Central memory CD8-positive, alpha-beta T cell (primary cell): Measurements from ENCODE around the gene MTMR10.

Experiments
- ATAC-seq: fragments of 150-1000 bp; cut with Tn5 transposase; replicated peaks from 2 replicates; pipeline ENCODE4 v1.10.0; 2022; ENCODE audit warnings: mild to moderate bottlenecking, moderate FRiP score, moderate number of reproducible peaks; ENCODE audit not compliant: poor library complexity, severe bottlenecking; ENCODE audit errors: extremely low read depth
- DNase-seq, 2 donors: peaks; one replicate each; pipeline ENCODE4 v3.0.0; 2021; ENCODE audit warnings: low spot score in 2 of 2
- H3K27ac Mint-ChIP-seq: one replicate; pipeline ENCODE4 v1.8.0; 2022; ENCODE audit warnings: low read depth, mild to moderate bottlenecking, moderate library complexity, mixed read lengths
- H3K27me3 Mint-ChIP-seq: one replicate; pipeline ENCODE4 v1.8.0; 2022; ENCODE audit warnings: mixed read lengths
- H3K36me3 Mint-ChIP-seq: one replicate; pipeline ENCODE4 v1.8.0; 2022; ENCODE audit warnings: mild to moderate bottlenecking, moderate library complexity, mixed read lengths; ENCODE audit not compliant: insufficient read depth
- H3K4me1 Mint-ChIP-seq: one replicate; pipeline ENCODE4 v1.8.0; 2022; ENCODE audit warnings: mixed read lengths
- H3K4me3 Mint-ChIP-seq: one replicate; pipeline ENCODE4 v1.8.0; 2022; ENCODE audit warnings: mild to moderate bottlenecking, moderate library complexity, mixed read lengths
- H3K9me3 Mint-ChIP-seq: one replicate; pipeline ENCODE4 v1.8.0; 2022; ENCODE audit warnings: mixed read lengths

The MTMR10 gene

DNA sequence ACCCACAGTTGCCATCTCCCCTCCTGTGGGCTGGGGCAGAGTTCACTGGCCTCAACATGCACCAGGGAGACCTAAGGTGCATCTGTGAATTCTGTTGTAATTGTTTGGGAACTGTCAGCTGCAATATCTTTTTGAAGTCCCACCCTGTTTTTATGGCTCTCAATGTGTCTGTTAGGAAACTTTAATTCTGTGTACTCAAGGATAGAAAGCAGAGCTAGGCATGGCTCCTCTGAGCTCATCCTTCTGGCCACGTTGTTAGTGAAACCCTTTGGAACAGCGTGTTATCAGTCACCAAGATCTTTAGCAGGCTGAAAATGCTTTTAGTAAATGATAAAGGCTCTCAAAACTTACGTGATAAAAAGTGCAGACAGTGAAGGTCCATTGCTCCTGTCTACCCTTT is 33.6 kb upstream of the MTMR10 start:
- Mint-ChIP-seq H3K27ac (no peak overlapping the region), H3K36me3 (no peaks in the 10 kb centered on the region), H3K27me3 (peaks cover 37% of the 10 kb centered on the region), H3K4me3 (no peak overlapping the region), H3K9me3 (no peaks in the 10 kb centered on the region), H3K4me1 (no peaks in the 10 kb centered on the region)
- DNase-seq (no peak), ATAC-seq (no peak)

DNA sequence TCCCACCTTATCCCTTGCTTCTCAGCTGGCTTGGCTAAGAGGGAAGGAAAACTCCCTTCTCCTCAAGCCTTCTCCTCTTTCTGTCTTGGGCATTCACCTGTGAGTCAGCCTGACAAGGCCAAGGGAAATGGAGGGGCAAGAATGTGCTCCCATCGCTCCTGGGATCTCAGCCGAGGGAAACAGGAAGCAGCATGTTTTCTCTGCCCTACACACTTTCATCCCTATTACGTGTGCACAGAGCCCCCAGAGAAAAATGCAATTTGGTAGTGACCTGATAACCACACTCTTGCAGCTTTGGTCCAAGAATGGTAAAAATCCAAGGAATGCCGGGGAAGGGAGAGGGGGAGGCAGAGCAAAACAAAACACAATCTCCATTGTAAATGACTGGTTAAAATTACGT is 32.9 kb upstream of the MTMR10 start:
- Mint-ChIP-seq H3K36me3 (no peaks in the 10 kb centered on the region), H3K27me3 (peaks cover 33% of the 10 kb centered on the region), H3K9me3 (no peaks in the 10 kb centered on the region), H3K27ac (no peak overlapping the region), H3K4me3 (no peak overlapping the region), H3K4me1 (no peaks in the 10 kb centered on the region)
- DNase-seq = no peak
- ATAC-seq = no peak

DNA sequence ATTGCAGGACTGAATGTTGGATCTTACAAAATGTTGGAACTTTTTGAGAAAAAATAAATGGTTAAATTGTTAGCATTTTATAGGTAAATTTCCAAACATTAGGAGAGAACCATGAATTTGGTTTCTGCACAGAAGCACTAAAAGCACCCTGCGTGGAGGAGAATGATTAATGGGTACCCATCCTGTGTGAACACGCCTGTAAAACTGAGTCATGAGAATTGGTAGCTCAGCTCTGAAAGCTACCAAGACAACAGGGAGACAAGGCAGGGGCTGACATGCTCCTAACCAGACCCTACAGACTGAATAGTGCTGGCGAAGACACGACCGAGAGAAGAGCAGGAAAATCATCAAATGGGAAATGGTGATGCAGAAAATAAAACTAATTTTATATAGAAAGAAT is 32.4 kb upstream of the MTMR10 start:
- DNase-seq (no peak), ATAC-seq (no peak)
- Mint-ChIP-seq H3K4me1 (no peaks in the 10 kb centered on the region), H3K36me3 (no peaks in the 10 kb centered on the region), H3K27me3 (peaks cover 28% of the 10 kb centered on the region), H3K4me3 (no peak overlapping the region), H3K9me3 (no peaks in the 10 kb centered on the region), H3K27ac (no peak overlapping the region)

DNA sequence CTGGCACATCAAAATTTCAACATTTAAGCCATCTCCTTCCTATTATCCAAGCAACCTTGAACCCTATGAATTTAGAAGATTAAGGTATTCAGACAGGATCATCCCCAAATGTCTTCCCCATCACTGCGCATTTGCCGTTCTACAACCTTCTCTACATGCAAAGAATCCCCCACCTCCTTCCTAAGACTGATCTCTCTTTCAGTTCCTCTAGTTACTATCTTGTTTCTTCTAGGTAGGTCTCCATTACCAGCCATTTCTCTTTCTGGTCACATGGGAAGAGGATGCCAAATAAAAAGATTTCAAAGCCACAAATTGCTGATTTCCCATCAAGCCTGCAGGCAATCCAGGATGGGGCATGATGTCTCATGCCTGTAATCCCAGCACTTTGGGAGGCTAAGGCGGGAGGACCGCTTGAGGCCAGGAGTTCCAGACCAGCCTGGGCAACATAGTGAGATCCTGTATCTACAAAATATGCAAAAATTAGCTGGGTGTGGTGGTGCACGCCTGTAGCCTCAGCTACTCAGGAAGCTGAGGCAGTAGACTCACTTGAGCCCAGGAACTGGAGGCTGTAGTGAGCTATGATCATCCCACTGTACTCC is 29.7 kb upstream of the MTMR10 start:
- H3K27me3 Mint-ChIP-seq = peaks cover 27% of the 10 kb centered on the region
- no peaks in the 10 kb centered on the region for H3K36me3 Mint-ChIP-seq
- ATAC-seq (no peak), DNase-seq (no peak)
- H3K4me1 Mint-ChIP-seq = no peaks in the 10 kb centered on the region
- no peak overlapping the region for H3K4me3 Mint-ChIP-seq
- no peak overlapping the region for H3K27ac Mint-ChIP-seq
- H3K9me3 Mint-ChIP-seq = no peaks in the 10 kb centered on the region

DNA sequence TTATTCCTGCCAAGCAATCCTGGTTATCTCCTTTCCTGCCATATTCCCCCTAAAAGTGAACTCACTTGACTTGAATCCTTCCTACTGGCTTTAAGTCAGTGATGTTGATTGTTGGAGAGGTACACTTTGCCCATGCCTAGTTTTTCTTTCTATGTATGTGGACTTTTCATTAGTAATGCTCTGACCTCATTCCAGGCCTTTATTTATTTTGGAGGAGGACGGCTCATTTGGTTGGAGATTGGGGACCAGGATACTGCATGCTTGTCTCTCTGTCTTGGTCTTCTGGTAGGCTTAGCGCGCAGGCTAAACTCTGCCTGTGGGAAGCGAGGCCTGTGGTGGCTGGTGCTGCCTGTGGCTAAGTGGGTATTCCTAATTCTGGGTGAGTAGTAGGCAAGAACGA is 29.1 kb upstream of the MTMR10 start:
- Mint-ChIP-seq H3K4me3 (no peak overlapping the region), H3K36me3 (no peaks in the 10 kb centered on the region), H3K4me1 (no peaks in the 10 kb centered on the region), H3K9me3 (no peaks in the 10 kb centered on the region), H3K27me3 (peaks cover 27% of the 10 kb centered on the region), H3K27ac (no peak overlapping the region)
- no peak for DNase-seq
- no peak for ATAC-seq

DNA sequence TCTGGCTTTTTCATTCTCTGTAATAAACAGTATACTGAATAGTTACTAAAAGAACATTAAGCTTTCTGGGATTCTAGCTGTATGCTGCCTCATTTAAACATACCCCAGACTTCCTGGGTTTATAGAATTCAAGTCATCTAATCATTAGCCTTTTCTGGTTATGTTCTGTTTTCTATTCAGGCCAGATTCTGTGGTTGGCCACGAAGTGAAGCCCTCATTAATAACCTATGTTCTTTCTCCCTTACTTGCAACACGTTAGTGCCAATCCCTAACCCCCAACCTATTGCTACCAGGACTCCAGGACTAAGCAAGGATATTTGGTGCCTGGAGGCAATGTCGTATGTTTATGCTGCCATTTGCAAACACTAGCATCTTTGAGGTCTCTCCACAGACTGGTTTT is 28.6 kb upstream of the MTMR10 start:
- Mint-ChIP-seq H3K27me3 (peaks cover 28% of the 10 kb centered on the region), H3K27ac (no peak overlapping the region), H3K36me3 (no peaks in the 10 kb centered on the region), H3K4me3 (no peak overlapping the region), H3K4me1 (no peaks in the 10 kb centered on the region), H3K9me3 (no peaks in the 10 kb centered on the region)
- DNase-seq = no peak
- ATAC-seq = no peak

DNA sequence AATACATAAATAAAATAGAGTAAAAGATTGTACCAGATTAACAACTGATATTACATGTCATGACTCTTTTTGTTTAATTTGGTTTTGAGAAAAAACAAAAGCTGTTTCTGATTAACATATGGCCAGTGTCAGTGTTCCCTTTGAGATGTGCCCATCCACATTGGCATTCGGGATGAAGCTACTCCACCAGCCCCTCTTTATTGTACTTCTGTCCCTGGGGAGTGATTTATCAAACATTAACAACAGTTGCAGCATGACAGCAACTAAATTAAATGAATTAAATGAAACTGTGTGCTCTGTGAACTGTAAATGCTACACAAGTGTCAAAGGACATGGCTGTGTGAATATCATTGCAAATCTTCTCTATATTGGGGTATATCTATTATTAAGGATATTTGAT is 25.9 kb upstream of the MTMR10 start:
- no peak overlapping the region for H3K27ac Mint-ChIP-seq
- H3K36me3 Mint-ChIP-seq = no peaks in the 10 kb centered on the region
- ATAC-seq (no peak), DNase-seq (no peak)
- no peak overlapping the region for H3K4me3 Mint-ChIP-seq
- no peaks in the 10 kb centered on the region for H3K4me1 Mint-ChIP-seq
- H3K9me3 Mint-ChIP-seq = peaks cover 5% of the 10 kb centered on the region
- H3K27me3 Mint-ChIP-seq = peaks cover 40% of the 10 kb centered on the region

DNA sequence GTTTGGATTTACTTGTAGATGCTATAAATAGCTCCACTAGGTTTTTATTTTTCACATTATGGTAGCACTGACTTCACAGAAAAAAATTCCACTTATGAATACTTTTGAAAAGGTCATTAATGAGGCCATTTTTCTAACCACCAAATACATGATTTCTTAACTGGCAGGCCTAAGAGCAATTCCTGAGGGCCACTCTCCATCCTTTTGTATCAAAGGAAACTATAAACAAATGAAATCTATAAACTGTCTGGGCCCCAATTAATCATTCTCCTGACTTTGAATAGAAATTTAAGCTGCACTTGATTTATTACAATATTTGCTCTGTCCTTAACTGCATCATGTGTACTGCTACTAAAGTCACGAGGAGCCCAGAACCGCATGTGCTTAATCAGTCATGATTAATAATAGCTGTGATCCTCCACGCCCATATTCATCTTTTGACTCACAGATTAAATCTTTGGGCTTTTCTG is 25.1 kb upstream of the MTMR10 start:
- DNase-seq (no peak), ATAC-seq (no peak)
- Mint-ChIP-seq H3K27me3 (peaks cover 44% of the 10 kb centered on the region), H3K4me1 (no peaks in the 10 kb centered on the region), H3K9me3 (peaks cover 6% of the 10 kb centered on the region), H3K36me3 (no peaks in the 10 kb centered on the region), H3K4me3 (no peak overlapping the region), H3K27ac (no peak overlapping the region)

DNA sequence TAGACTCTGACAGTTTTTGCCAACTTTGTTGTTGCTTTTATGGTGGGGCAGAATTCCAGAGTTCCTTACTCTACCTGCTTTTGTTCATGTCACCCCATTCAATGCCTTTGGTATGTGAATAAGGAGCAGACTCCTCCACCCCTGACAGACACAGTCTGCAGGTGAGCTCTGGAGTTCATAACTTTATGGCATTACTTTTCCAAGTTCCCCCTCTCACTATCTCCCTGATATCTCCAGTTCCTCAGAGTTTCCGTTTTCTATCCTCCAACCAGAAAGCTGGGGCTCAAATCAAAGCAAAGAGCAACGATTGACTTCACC is 23.1 kb upstream of the MTMR10 start:
- no peak for DNase-seq
- Mint-ChIP-seq H3K9me3 (peaks cover 6% of the 10 kb centered on the region), H3K27me3 (peaks cover 38% of the 10 kb centered on the region), H3K4me1 (no peaks in the 10 kb centered on the region), H3K4me3 (no peak overlapping the region), H3K27ac (no peak overlapping the region), H3K36me3 (no peaks in the 10 kb centered on the region)
- ATAC-seq = no peak

DNA sequence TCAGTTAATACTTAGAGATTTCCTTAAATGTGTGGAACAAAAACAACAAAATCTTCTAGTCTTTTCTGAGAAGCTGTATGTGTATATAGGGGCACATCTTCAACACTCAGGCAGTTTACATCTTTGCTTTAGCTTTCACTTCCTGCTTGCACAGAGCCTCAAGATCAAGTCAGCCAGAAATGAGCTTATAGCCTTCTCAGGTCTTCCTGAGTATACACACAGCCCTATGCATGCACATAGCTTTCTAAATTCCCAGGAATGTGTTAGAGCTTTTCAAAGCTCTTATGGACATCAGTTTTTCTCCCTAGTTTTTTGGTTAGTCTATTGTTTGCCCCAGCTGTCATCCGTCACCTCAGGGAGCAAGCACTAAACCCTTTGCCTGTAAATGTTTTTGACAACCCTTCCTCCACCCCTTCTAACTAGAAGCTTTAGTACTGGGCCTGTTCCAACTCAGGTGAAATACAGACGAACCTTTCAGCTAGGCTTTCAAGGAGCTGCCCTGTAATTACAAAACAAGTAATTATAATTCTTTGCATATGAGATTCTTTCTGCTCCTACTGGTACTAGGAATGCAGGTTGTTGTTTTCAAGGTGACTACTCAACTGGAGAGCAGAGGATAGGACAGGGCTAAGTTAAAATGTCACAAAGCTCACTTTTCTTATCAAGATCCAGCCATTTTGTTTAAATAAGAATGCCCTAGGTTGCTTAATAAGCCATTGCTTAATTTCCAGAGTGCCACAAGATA is 22.6 kb upstream of the MTMR10 start:
- H3K27me3 Mint-ChIP-seq = peaks cover 43% of the 10 kb centered on the region
- H3K36me3 Mint-ChIP-seq = no peaks in the 10 kb centered on the region
- H3K27ac Mint-ChIP-seq = no peak overlapping the region
- H3K4me1 Mint-ChIP-seq = no peaks in the 10 kb centered on the region
- DNase-seq = no peak
- H3K9me3 Mint-ChIP-seq = peaks cover 6% of the 10 kb centered on the region
- no peak for ATAC-seq
- H3K4me3 Mint-ChIP-seq = no peak overlapping the region

DNA sequence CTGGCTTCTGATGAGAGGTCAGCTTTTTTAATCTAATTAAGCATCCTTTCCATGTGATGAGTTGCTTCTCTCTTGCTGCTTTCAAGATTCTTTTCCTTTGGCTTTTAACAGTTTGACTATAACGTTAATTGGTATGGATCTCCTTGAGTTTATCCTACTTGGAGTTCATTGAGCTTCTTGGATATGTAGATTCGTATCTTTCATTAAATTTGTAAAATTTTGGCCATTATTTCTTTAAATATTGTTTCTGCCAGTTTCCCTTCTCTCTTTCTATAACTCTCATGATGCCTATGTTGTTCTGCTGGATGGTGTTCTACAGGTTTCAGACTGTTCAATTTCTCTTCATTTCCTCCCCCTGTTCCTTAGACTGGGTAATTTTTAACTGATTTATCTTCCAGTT is 21.0 kb upstream of the MTMR10 start:
- DNase-seq (no peak), ATAC-seq (no peak)
- Mint-ChIP-seq H3K27ac (no peak overlapping the region), H3K27me3 (peaks cover 45% of the 10 kb centered on the region), H3K4me1 (no peaks in the 10 kb centered on the region), H3K36me3 (peaks cover 1% of the 10 kb centered on the region), H3K4me3 (no peak overlapping the region), H3K9me3 (peaks cover 6% of the 10 kb centered on the region)

DNA sequence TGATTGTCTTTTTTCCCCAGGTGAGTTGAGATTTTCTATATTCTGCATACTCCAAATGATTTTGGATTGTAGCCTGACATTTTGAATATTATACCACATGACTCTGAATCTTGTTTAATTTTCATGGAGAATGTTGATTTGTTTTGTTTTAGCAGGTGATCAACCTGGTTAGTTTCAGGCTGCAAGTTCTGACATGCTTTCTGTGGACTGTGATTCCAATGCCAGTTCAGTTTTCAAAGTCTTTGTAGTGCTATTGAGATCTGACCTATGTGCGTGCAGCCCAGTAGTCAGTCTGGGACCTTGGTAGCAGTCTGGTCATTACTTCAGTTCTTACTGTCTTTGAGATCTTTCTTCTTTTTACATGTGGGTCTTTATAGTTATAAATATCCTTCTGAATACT is 18.6 kb upstream of the MTMR10 start:
- peaks cover 44% of the 10 kb centered on the region for H3K27me3 Mint-ChIP-seq
- ATAC-seq (no peak), DNase-seq (no peak)
- no peak overlapping the region for H3K4me3 Mint-ChIP-seq
- no peak overlapping the region for H3K27ac Mint-ChIP-seq
- H3K4me1 Mint-ChIP-seq = peaks cover 6% of the 10 kb centered on the region
- peaks cover 1% of the 10 kb centered on the region for H3K36me3 Mint-ChIP-seq
- H3K9me3 Mint-ChIP-seq = peaks cover 6% of the 10 kb centered on the region

DNA sequence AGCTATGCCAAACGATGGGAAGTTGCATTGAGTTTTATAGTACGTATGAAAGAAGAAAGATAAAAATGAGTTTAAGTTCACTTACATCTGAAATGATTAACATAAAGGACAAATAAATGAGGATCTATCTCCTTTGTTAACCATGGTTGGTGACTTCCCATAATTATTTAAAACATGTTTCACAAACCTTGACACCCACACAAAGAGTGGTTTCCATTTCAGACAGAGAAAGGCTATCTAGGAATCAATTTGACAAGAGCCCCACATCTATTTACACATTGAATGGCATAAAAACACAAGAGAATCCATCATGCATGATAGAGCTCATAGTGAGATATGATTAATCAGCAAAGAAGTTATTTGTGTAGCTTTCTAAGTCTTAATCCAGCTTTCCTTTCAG is 14.2 kb upstream of the MTMR10 start:
- ATAC-seq (no peak), DNase-seq (no peak)
- Mint-ChIP-seq H3K27me3 (peaks cover 23% of the 10 kb centered on the region), H3K4me1 (peaks cover 17% of the 10 kb centered on the region), H3K4me3 (no peak overlapping the region), H3K36me3 (peaks cover 2% of the 10 kb centered on the region), H3K27ac (no peak overlapping the region), H3K9me3 (no peaks in the 10 kb centered on the region)
